Lung microvascular endothelial cell (primary cell): ENCODE measurements around the gene METTL21A. TPM values are rescaled to one million over a fixed set of nuclear protein-coding genes. Genes with fewer than 3 reads are reported as not detected.

Experiments
- total RNA-seq: library from RNA; depleted of rRNA; stranded (reverse); fragments of >200 nt; gene quantifications from 2 replicates; pipeline ENCODE4 v1.2.1, GENCODE V29; 2014

METTL21A gene
- total RNA-seq, 1 donor from 2014 or later = 19.4 TPM

Other genes starting within 250 kb of the METTL21A start
- 21.1 and 38.3 TPM in 2 replicates for gene CREB1, start 95.4 kb downstream of the METTL21A start, total RNA-seq
- 16.1 and 19.2 TPM in 2 replicates for gene CCNYL1, start 86.2 kb upstream of the METTL21A start, total RNA-seq
- gene FZD5, start 144.5 kb upstream of the METTL21A start, total RNA-seq = 1.5 and 4.2 TPM in 2 replicates